ENCODE results near the gene ADGRB3.
"Not testable (repeated sequence)": the region's sequence is repeated elsewhere in the genome, so short reads cannot be mapped to it uniquely, and the experiment has no call there.

The ADGRB3 gene

GRCh38 chr6:68658338-68658737, 23.3 kb downstream of the ADGRB3 start:
- POLR2A ChIA-PET, result no interaction called here
- no peak for DNase-seq (ENCODE audit: extremely low spot score)
- CTCF ChIA-PET, result interaction anchor here (1.1 kb wide), 1 partner anchor 23 kb away, joined by 3 read pairs; no protein-coding TSS in a partner anchor
- no peak for TF ChIP-seq CTCF (IDR thresholded peaks at IDR 0.05; ENCODE audit: control extremely low read depth, extremely low read depth, low read depth, missing control alignments)

- POLR2A ChIA-PET, result no interaction called here
- no peak for DNase-seq (ENCODE audit: extremely low spot score)
- no peak for TF ChIP-seq CTCF (IDR thresholded peaks at IDR 0.05; ENCODE audit: control extremely low read depth, extremely low read depth, low read depth, missing control alignments)
- CTCF ChIA-PET, result no interaction called here
Measured at GRCh38 chr6:68673255-68673654, 38.2 kb downstream of the ADGRB3 start.

- POLR2A ChIA-PET, result no interaction called here
- DNase-seq (ENCODE audit: extremely low spot score), result no peak
- TF ChIP-seq CTCF (IDR thresholded peaks at IDR 0.05; ENCODE audit: control extremely low read depth, extremely low read depth, low read depth, missing control alignments), result no peak
- CTCF ChIA-PET, result no interaction called here
Measured at GRCh38 chr6:68675548-68675947, 40.5 kb downstream of the ADGRB3 start.

GRCh38 chr6:68676094-68676493, 41.0 kb downstream of the ADGRB3 start:
- CTCF ChIA-PET, result interaction anchor here (1.1 kb wide), 1 partner anchor 37 kb away, joined by 3 read pairs; no protein-coding TSS in a partner anchor
- POLR2A ChIA-PET, result not testable (repeated sequence)

GRCh38 chr6:68677058-68677457, 42.0 kb downstream of the ADGRB3 start:
- no peak for TF ChIP-seq CTCF (IDR thresholded peaks at IDR 0.05; ENCODE audit: control extremely low read depth, extremely low read depth, low read depth, missing control alignments)
- DNase-seq (ENCODE audit: extremely low spot score), result no peak
- ChIA-PET POLR2A (no interaction called here), CTCF (interaction anchor here (1.1 to 1.4 kb wide), 2 partner anchors 9 to 38 kb away, joined by 3 read pairs; no protein-coding TSS in a partner anchor)

More at GRCh38 chr6:68676094-68676493, 41.0 kb downstream of the ADGRB3 start:
- DNase-seq (ENCODE audit: extremely low spot score), result not testable (repeated sequence)

GRCh38 chr6:68679399-68679798, 44.3 kb downstream of the ADGRB3 start:
- DNase-seq (ENCODE audit: extremely low spot score), result no peak
- POLR2A ChIA-PET, result no interaction called here
- no peak for TF ChIP-seq CTCF (IDR thresholded peaks at IDR 0.05; ENCODE audit: control extremely low read depth, extremely low read depth, low read depth, missing control alignments)
- CTCF ChIA-PET, result no interaction called here

DNA sequence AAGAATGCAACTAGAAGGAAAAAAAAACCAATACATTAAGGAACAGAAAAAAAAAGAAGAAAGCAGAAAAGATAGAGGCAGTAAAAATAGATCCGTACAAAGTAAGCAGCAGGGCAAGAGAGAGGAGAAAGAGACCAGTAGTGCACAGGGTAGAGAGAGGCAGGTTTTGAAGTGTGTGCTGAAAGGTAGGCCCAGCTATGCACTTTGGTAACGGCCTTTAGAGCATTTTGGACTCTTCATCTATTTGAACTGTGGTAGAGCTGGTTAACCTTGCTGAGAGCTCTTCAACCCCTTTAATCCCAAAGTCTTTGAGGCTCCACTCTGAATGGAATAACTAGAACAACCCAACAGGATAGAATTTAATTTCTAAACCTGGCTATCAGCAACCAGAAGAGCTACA, 45.2 kb downstream of the ADGRB3 start:
- POLR2A ChIA-PET, result no interaction called here
- TF ChIP-seq CTCF (IDR thresholded peaks at IDR 0.05; ENCODE audit: control extremely low read depth, extremely low read depth, low read depth, missing control alignments), result no peak
- DNase-seq (ENCODE audit: extremely low spot score), result no peak
- CTCF ChIA-PET, result interaction anchor here (1.0 to 1.3 kb wide), 2 partner anchors 13 to 25 kb away, joined by 3 to 4 read pairs; no protein-coding TSS in a partner anchor

Measured in GM10248 (cell line).